Psoas muscle (tissue), 8 donors: ENCODE results near the gene RPL23. TPM values are rescaled to one million over a fixed set of nuclear protein-coding genes. Genes with fewer than 3 reads are reported as not detected.

Source experiments
- ATAC-seq, 4 donors: fragments of 200-7000 bp; cut with Tn5 transposase; one replicate each; pipeline ENCODE4 v1.9.1; 2020; ENCODE audit warnings: moderate library complexity in 3 of 4, mild to moderate bottlenecking in 2 of 4
- DNase-seq, 2 donors: peaks; one replicate each; pipeline ENCODE4 v3.0.0-alpha.2; 2020
- H3K27ac ChIP-seq: fragments of 200-600 bp; one replicate; pipeline ENCODE4 v1.8.0; 2022
- H3K27me3 ChIP-seq, 3 donors: fragments of 200-600 bp in 1 of 3; one replicate each; pipeline versions ENCODE4 v1.6.1 to v1.8.0; 2013 to 2022; ENCODE audit warnings: low read length in 2 of 3, mild to moderate bottlenecking in 2 of 3, moderate library complexity in 1 of 3; ENCODE audit not compliant: insufficient read depth in 3 of 3
- H3K36me3 ChIP-seq, 2 donors: fragments of 200-600 bp in 1 of 2; one replicate each; pipeline versions ENCODE4 v1.6.1 to v1.8.0; 2013 to 2022; ENCODE audit warnings: low read depth in 1 of 2, mild to moderate bottlenecking in 1 of 2, moderate library complexity in 1 of 2; ENCODE audit not compliant: insufficient read depth in 1 of 2
- H3K4me1 ChIP-seq: fragments of 200-600 bp; one replicate; pipeline ENCODE4 v1.8.0; 2022
- H3K4me3 ChIP-seq: fragments of 200-600 bp; one replicate; pipeline ENCODE4 v1.8.0; 2022; ENCODE audit warnings: mild to moderate bottlenecking
- H3K9me3 ChIP-seq: fragments of 200-600 bp; one replicate; pipeline ENCODE4 v1.8.0; 2022
- WGBS, 3 donors: extraction: QIAGEN DNeasy Blood & Tissue Kit; methylation state at CpG; one replicate each; pipeline versions ENCODE4 v1.1.6 to v1.1.7; 2013; 5-methylcytosine and 5-hydroxymethylcytosine counted together
- intact Hi-C, 2 donors: fragments of 100-400 bp; cut with DNase I; formaldehyde crosslinking; loops; one replicate each; pipeline versions ENCODE4 v1.11.0 to v1.14.2; 2022
- polyA plus RNA-seq, 3 donors: library from polyadenylated mRNA; stranded (reverse); fragments of 200-250 nt; gene quantifications; one replicate each; pipeline ENCODE4 v1.2.3, GENCODE V29; 2013
- total RNA-seq, 4 donors: library from RNA; stranded (reverse); fragmentation: NEBNext Ultra II Directional in 2 of 4; extraction: Animal tissue kit (Norgen Biotek cat#: 25700) in 2 of 4; gene quantifications; one replicate each; pipeline versions ENCODE4 v1.2.1 to v1.2.4, GENCODE V29; 2021 to 2023
- TF ChIP-seq, protein P1 (sequence below): fragments of 200-600 bp; IDR thresholded peaks from one replicate; pipeline ENCODE4 v1.8.0; 2022; ENCODE audit warnings: antibody characterized with exemption
- donor health status: healthy with polysubstance abuse.
- donor health status: DM: no; HTN: no; CAD: no; lungs with moderate emphysema.
- donor health status: Bipolar disorder and iron deficiency.
- donor health status: healthy.
- donor health status: DM: yes; HTN: yes; CAD: no.
- donor health status: DM: no; HTN: no; CAD: no.
- donor health status: DM: no; HTN: no; CAD: no.
- donor health status: DM: yes; HTN: yes; CAD: no.

Gene RPL23
- total and polyA plus RNA-seq, 7 donors, result 816 to 2,332 (median 1,006) TPM

DNA sequence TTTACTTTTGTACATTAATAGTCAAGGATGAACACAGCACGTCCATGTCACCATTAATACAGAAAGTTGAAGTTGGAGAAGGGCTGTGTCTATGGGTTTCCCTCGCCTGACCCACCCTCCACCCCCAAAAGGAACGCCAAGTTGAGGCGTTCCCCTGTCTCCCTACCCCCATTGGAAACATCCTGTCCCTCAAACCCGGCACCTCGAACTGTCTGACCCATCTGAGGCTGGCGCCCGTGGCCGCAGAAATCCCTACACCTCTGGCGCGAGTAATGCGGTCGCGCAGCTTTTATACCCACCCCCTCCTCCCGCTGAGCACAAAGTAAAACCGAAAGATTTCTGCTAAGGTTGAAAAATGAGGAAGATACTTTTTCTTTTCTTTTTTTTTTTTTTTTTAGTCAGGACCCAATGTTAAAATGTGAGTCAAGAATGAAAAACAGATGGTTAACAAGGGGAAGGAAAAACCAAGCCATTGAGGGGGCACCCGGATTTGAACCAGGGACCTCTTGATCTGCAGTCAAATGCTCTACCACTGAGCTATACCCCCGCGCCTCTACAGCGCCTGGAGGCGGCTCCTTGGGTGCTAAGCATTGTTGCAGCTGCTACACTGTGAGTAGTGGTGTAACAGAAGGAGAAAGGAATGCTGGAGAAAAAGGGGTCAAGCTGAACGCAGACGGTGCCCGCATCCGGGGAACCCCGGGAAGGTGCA is 15.4 kb upstream of the RPL23 start:
- peak; percentile 85 to 93 for DNase-seq
- peak overlapping the region; percentile 85 for H3K27ac ChIP-seq
- H3K4me3 ChIP-seq, result peak overlapping the region; percentile 93
- no peaks in the 10 kb centered on the region for H3K9me3 ChIP-seq
- no peaks in the 10 kb centered on the region for H3K27me3 ChIP-seq
- 2 to 6% (median 3%) methylated on average over 26 of the region's 26 CpGs for WGBS, 3 donors
- ATAC-seq, result peak; percentile 81 to 86 (median 82)
- intact Hi-C loops, result loop anchor here (5.0 to 10.0 kb wide), 2 partner anchors 283 to 286 kb away; partner anchors contain the start of gene PLXDC1 (in 2 of the 2)
- no peaks in the 10 kb centered on the region for H3K36me3 ChIP-seq
- TF ChIP-seq, protein P1, sequence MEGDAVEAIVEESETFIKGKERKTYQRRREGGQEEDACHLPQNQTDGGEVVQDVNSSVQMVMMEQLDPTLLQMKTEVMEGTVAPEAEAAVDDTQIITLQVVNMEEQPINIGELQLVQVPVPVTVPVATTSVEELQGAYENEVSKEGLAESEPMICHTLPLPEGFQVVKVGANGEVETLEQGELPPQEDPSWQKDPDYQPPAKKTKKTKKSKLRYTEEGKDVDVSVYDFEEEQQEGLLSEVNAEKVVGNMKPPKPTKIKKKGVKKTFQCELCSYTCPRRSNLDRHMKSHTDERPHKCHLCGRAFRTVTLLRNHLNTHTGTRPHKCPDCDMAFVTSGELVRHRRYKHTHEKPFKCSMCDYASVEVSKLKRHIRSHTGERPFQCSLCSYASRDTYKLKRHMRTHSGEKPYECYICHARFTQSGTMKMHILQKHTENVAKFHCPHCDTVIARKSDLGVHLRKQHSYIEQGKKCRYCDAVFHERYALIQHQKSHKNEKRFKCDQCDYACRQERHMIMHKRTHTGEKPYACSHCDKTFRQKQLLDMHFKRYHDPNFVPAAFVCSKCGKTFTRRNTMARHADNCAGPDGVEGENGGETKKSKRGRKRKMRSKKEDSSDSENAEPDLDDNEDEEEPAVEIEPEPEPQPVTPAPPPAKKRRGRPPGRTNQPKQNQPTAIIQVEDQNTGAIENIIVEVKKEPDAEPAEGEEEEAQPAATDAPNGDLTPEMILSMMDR, result peak; percentile 10
- peaks cover 25% of the 10 kb centered on the region for H3K4me1 ChIP-seq

DNA sequence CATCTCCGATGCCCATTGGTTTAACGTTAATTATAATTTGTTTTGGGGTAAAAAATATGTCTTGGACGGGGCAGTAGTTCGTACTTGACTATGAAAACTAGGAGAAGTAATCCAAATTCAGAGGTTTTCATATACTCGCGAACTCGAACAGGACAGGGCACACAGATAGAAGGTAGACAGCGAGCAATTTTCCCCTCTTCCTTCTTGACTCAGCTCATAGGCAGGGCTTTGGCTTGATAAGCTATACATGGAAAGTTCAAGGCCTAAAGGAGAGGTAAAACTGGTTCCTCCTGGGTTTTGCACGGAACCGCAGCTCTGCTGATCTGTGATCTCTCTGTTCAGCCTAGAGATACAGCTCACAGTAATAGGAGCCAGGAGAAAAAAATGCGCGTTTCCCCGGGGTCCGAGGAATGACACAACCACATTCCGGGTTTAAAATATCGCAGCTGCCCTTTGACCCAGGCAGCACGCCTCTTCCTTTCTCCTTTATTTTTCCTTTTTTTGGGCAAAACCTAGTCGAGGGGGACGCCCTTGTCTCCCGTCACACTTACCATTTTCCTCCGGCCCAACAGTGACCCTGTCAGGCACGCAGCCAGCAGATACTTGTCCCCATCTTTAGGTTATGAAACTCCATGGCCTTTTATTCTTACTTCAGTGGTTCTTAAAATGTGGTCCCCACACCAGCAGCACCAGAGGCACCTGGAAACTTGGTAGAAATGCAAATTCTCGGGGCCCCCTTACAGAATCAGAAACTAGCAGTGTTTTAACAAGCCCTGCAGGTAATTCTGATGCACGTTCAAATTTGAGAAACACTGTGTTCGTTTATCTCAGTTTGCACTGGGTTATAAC is 14.7 kb upstream of the RPL23 start:
- peak; percentile 65 to 74 for DNase-seq
- TF ChIP-seq, protein P1, result no peak
- no peak for ATAC-seq
- H3K36me3 ChIP-seq, result no peaks in the 10 kb centered on the region
- peak overlapping the region; percentile 93 for H3K4me3 ChIP-seq
- no peaks in the 10 kb centered on the region for H3K27me3 ChIP-seq
- H3K9me3 ChIP-seq, result no peaks in the 10 kb centered on the region
- H3K27ac ChIP-seq, result peak overlapping the region; percentile 85
- WGBS, 3 donors, result 31 to 38% (median 34%) methylated on average over 25 of the region's 25 CpGs
- intact Hi-C loops, result loop anchor here (5.0 to 10.0 kb wide), 2 partner anchors 284 to 287 kb away; partner anchors contain the start of gene PLXDC1 (in 2 of the 2)
- peaks cover 17% of the 10 kb centered on the region for H3K4me1 ChIP-seq

DNA sequence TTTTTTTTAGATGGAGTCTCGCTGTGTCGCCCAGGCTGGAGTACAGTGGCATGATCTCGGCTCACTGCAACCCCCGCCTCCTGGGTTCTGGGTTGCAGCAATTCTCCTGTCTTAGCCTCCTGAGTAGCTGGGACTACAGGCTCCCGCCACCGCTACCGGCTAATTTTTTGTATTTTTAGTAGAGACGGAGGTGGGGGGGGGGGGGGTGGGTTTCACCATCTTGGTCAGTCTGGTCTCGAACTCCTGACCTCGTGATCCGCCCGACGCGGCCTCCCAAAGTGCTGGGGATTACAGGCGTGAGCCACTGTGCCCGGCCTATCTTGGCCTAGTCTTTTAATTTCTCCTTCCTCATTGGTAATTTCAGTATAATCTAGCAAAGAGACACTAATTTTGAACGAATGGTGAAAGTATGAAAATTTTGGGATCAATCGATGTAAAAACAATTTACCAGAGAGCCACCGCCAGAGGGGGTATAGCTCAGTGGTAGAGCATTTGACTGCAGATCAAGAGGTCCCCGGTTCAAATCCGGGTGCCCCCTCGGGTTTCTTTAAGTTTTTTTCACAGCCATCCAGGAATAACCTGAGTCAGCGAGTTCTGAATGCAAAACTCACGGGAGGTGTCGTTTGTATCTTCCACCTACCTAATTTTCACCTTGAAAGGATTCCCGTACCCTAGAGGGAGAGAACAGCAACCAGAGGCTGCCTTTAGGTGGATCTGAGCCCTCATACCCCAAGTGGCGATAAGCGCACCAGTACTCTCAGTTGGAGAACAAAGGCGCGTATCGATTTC is 13.9 kb upstream of the RPL23 start:
- ATAC-seq (no peak), DNase-seq (peak in 1 of 2 donors; percentile 55)
- Histone ChIP-seq H3K27me3 (peaks cover 0 to 3% (median 0%) of the 10 kb centered on the region in 3 donors), H3K9me3 (no peaks in the 10 kb centered on the region), H3K4me1 (peaks cover 9% of the 10 kb centered on the region), H3K36me3 (no peaks in the 10 kb centered on the region), H3K4me3 (peak overlapping the region; percentile 93), H3K27ac (peak overlapping the region; percentile 85)
- TF ChIP-seq, protein P1, result no peak
- 34 to 47% (median 37%) methylated on average over 31 of the region's 31 CpGs for WGBS, 3 donors
- intact Hi-C loops, result loop anchor here (5.0 to 10.0 kb wide), 2 partner anchors 285 to 287 kb away; partner anchors contain the start of gene PLXDC1 (in 2 of the 2)

DNA sequence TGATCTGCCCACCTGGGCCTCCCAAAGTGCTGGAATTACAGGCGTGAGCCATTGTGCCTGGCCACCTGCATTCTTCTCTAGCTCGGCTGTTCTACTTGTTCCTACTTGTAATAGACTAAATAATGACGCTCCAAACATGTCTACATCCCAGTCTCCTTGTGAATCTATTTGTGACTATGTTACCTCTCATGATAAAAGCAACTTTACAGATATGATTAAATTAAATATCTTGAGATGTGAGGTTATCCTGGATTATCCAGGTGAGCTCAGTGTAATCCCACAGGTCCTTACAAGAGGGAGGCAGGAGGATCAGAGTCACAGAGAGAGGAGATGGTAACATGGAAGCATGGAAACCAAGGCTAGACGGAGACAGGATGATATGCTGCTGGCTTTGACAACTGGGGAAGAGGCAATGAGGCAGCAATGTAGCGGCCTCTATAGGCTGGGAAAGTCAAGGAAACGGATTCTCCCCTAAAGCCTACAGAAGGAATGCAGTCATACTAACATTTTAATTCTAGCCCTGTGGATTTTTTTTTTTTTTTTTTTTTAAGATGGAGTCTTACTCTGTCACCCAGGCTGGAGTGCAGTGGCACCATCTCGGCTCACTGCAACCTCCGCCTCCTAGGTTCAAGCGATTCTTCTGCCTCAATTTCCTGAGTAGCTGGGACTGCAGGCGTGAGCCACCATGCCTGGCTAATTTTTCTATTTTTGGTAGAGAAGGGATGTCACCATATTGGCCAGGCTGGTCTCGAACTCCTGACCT is 11.3 kb upstream of the RPL23 start:
- intact Hi-C loops, result loop anchor here (5.0 to 10.0 kb wide), 2 partner anchors 287 to 290 kb away; partner anchors contain the start of gene PLXDC1 (in 2 of the 2)
- no peak for DNase-seq
- 64 to 74% (median 69%) methylated on average over 11 of the region's 11 CpGs for WGBS, 3 donors

More for the DNA sequence above, 11.3 kb upstream of the RPL23 start:
- no peak overlapping the region for H3K27ac ChIP-seq
- no peaks in the 10 kb centered on the region for H3K36me3 ChIP-seq
- no peaks in the 10 kb centered on the region for H3K4me1 ChIP-seq
- TF ChIP-seq, protein P1, result no peak
- ATAC-seq, result no peak
- H3K4me3 ChIP-seq, result no peak overlapping the region
- H3K9me3 ChIP-seq, result no peaks in the 10 kb centered on the region
- peaks cover 0 to 3% (median 0%) of the 10 kb centered on the region in 3 donors for H3K27me3 ChIP-seq
